ENCODE results near the gene NELFB. TPM values are rescaled to one million over a fixed set of nuclear protein-coding genes. Genes with fewer than 3 reads are reported as not detected.

Gene NELFB
- total and polyA plus RNA-seq, 4 donors = 4.7 to 24.6 (median 18.1) TPM

- Histone ChIP-seq H3K9ac (ENCODE audit: low read depth in 1 of 2, low read length in 2 of 2) (no peak overlapping the region), H3K9me3 (ENCODE audit: control insufficient read depth in 4 of 4, low read length in 3 of 4) (no peaks in the 10 kb centered on the region), H3K27me3 (ENCODE audit: control insufficient read depth in 4 of 4, insufficient read depth in 4 of 4, low read length in 3 of 4) (peaks cover 0 to 3% (median 0%) of the 10 kb centered on the region in 4 donors), H3K36me3 (ENCODE audit: control insufficient read depth in 4 of 4, insufficient read depth in 3 of 4, low read depth in 1 of 4, low read length in 3 of 4) (no peaks in the 10 kb centered on the region), H3K27ac (ENCODE audit: low read depth in 1 of 2, low read length in 2 of 2) (no peak overlapping the region), H3K4me3 (ENCODE audit: low read depth in 1 of 3, low read length in 3 of 3) (peak overlapping the region in 1 of 3 donors; percentile 62), H3K4me1 (ENCODE audit: control insufficient read depth in 4 of 4, insufficient read depth in 4 of 4, low read length in 3 of 4) (peaks cover 10 to 50% (median 23%) of the 10 kb centered on the region in 4 donors)
- no peak for DNase-seq (ENCODE audit: low spot score)
- WGBS = 3% methylated on average over 76 of the region's 76 CpGs
- TF ChIP-seq CTCF (IDR thresholded peaks at IDR 0.05; ENCODE audit: low read depth, low read length, missing input control) (peak; percentile 73), HNF4A (conservative IDR thresholded peaks at IDR 0.05) (no peak), YY1 (IDR thresholded peaks at IDR 0.05) (no peak), GABPA (IDR thresholded peaks at IDR 0.05 in 1 of 2, conservative IDR thresholded peaks at IDR 0.05 in 1 of 2) (no peak)
Observed at GRCh38 chr9:137295238-137295811, 40.2 kb downstream of the NELFB start.

DNA sequence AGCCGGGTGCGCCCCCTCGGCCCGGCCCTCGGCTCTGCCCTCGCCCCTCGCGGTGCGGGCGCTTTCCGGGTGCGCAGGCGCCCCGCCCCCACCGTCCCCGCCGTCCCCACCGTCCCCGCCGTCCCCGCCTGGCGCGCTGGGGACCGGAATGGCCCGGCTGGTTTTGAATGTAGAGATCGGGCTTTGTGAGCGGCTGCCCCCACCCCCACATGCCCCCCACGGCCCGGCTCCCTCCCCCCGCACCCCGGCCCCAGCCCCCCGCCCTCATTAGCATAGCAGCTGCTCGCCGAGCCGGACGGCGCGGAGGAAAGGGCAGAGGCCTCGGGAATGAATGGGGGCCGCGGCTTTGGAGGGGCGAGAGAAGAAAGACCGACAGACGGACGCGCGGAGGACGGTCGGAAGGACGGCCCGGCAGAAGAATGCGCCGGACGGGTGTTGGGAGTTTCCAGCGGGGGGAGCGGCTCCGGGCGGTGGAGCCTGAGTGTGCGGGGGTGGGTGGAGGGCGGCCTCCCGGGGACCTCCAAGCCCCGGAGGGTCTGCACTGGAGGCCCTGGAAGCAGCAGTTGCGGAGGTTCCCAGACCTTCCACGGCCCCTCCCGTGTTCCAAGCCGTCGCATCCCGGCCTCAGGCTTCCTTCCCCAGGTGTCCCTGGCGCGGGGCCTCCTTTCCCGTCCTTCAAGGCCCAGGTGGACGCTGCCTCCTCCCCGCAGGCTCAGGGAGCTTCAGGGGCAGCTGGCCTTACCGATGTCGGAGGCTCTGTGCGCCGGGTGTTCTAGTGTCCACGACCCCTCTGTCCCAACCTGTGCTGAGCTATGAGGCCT is 40.9 kb downstream of the NELFB start:
- WGBS = 15% methylated on average over 78 of the region's 78 CpGs
- Histone ChIP-seq H3K9me3 (ENCODE audit: control insufficient read depth in 4 of 4, low read length in 3 of 4) (no peaks in the 10 kb centered on the region), H3K27ac (ENCODE audit: low read depth in 1 of 2, low read length in 2 of 2) (peak overlapping the region; percentile 74 to 87), H3K36me3 (ENCODE audit: control insufficient read depth in 4 of 4, insufficient read depth in 3 of 4, low read depth in 1 of 4, low read length in 3 of 4) (no peaks in the 10 kb centered on the region), H3K4me3 (ENCODE audit: low read depth in 1 of 3, low read length in 3 of 3) (peak overlapping the region in 1 of 3 donors; percentile 62), H3K9ac (ENCODE audit: low read depth in 1 of 2, low read length in 2 of 2) (no peak overlapping the region), H3K27me3 (ENCODE audit: control insufficient read depth in 4 of 4, insufficient read depth in 4 of 4, low read length in 3 of 4) (peaks cover 0 to 3% (median 0%) of the 10 kb centered on the region in 4 donors), H3K4me1 (ENCODE audit: control insufficient read depth in 4 of 4, insufficient read depth in 4 of 4, low read length in 3 of 4) (peaks cover 14 to 56% (median 26%) of the 10 kb centered on the region in 4 donors)
- TF ChIP-seq ZBTB33 (IDR thresholded peaks at IDR 0.05) (no peak), FOXA1 (IDR thresholded peaks at IDR 0.05) (no peak), JUND (IDR thresholded peaks at IDR 0.05) (no peak), HNF4A (conservative IDR thresholded peaks at IDR 0.05) (no peak), CTCF (IDR thresholded peaks at IDR 0.05; ENCODE audit: low read depth, low read length, missing input control) (no peak), RAD21 (IDR thresholded peaks at IDR 0.05) (no peak)
- DNase-seq (ENCODE audit: low spot score) = no peak
